Right forelimb (tissue), 1 donor: ENCODE results near the gene CHAT.
A peak's percentile ranks its signal among the peaks of the same experiment; 100 is the strongest.

Experiments
- DNase-seq: peaks from one replicate; pipeline ENCODE4 v3.0.0-alpha.2; 2018

CHAT gene

DNA sequence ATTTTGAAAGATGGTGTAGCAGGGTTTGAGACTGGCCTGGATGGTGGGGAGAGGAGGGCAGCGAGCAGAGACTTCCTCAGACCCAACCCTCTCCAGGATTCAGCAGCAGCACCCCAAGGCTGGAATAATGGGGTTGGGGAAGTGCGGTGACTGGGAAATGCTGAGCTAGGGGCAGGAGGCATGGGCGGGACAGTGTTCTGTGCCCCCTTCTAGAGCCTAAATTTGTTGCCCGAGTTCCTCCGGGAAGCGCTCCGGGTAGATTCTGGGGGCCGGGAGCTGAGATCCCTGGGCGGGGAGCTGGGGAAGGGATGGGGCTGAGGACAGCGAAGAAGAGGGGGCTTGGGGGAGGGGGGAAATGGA is at the start of gene CHAT:
Gene CHAT (plus strand): TSS at position 156 of the 360 bp plus-strand sequence. CDS start 153 bp downstream, at position 309.
- DNase-seq = no peak

DNA sequence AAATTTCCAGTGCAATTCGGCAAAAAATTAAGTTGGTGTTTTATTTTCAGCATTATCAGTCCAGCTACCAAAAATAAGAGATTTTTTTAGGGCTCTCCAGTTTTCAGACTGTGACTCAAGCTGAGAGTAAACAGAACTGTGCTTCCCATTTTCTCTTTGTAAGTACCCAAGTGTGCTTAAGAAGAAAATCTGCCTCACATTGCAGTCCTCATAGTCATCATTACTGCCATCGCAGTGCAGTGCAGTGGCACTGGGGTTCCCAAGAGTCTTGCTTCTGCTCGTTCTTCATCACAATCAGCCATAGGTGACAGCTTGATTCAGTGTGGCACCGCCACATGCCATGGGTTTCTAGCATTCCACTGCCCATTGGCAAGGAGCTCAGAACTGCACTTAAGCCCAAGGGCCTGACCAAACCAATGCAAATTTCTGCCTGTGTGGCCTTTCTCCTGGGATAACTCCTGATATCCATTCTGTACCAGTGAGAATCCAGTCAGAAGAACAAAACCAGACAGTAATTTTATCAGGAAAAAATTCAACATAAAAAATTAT is 49.3 kb upstream of the CHAT start:
- DNase-seq = no peak

DNA sequence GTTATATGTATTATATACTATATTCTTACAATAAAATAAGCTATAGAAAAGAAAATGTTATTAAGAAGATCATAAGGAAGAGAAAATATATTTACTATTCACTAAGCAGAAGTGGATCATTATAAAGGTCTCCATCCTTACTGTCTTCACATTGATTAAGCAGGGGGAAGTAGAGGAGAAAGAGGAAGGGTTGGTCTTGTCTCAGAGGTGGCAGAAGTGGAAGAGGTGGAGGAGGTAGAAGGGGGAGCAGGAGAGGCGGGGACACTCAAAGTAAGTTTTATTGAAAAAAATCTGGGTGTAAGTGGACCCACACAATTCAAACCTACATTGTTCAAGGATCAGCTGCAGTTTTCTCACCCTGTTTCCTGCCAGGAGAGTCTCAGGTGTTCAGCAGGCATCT is 46.0 kb upstream of the CHAT start:
- no peak for DNase-seq

DNA sequence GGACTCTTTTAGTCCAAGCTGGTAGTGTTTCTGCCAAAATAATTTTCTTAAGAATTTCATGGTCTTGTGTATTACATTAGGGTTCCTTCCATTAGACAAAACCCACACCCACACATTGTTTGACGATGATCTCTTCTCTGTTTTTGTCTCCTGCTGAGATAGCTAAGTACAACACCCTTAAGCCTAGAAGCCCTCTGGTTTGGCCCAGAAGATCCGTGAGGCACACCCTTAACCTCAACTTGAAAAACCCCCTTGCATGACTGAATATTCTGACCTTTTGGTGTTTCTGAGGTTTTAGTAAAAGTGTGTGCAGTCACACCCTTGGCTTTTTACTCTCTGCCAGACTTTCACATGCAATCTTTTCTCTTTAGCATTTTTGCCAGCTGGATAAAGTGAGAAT is 45.6 kb upstream of the CHAT start:
- DNase-seq = no peak

DNA sequence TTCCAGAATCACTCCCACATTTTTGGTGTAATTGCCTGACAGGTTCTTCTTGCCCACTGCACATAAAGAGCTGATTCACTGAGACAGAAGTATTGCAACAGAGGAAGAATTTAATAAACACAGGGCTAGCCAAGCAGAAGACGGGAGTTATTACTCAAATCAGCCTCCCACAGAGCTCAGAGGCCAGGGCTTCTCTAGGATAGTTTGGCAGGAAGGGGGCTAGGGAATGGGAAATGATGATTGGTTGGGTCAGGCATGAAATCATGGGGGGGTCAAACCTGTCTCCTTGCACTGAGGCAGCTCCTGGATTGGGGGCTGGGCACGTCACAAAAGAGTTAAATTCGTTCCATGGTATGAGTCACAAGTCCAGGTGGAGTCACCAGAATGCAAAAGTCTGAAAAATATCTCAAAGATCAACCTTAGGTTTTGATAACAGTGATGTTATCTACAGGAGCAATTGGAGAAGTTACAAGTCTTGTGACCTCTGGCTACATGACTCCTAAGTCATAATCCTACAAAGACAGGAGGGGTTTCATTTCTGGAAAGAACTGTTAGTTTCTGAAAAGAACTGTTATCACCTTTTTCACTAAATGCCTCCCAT is 44.7 kb upstream of the CHAT start:
- no peak for DNase-seq

DNA sequence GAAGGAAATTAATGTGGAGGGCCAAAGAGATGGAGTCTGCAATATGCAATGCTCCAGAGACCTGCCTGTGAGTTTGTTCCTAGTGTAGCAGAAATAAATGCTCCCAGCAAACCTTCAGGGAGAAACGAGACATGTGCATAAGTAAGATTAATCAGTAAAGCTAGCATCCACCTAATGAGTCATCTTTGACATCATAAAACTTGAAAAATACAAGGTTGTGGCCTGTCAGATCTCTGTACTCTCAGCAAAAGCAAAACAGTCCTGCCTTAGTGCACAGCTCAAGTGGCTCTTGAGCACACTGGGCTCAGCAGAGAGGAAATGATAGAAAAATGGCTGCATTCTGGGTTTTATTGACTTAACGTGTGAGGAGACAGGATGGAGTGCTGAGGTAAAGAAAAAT is 42.4 kb upstream of the CHAT start:
- DNase-seq = no peak

DNA sequence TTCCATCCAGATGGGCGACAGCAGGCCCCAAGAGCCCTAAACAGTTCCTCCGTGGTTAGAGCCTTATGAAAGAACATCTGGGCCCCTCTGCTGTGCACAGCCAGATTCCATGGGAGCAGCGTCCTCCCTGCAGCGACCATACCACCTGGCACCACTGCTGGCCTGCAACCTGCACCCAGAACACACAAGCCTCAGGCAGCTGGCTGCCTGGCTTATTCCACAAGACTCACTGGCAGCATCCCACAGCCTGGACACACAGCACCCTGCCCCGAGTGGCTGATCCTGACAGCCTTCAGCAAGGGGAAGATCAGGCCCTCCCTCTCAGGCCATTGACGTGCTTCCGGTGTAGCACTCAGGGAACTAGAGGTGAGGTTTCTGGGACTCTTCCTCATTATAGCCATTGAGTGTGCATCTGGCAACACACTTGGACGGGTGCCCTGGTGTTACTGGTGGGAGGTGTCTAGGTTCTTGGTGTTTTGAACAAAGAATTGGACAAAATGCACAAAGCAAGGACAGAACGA is 41.2 kb upstream of the CHAT start:
- DNase-seq = no peak

DNA sequence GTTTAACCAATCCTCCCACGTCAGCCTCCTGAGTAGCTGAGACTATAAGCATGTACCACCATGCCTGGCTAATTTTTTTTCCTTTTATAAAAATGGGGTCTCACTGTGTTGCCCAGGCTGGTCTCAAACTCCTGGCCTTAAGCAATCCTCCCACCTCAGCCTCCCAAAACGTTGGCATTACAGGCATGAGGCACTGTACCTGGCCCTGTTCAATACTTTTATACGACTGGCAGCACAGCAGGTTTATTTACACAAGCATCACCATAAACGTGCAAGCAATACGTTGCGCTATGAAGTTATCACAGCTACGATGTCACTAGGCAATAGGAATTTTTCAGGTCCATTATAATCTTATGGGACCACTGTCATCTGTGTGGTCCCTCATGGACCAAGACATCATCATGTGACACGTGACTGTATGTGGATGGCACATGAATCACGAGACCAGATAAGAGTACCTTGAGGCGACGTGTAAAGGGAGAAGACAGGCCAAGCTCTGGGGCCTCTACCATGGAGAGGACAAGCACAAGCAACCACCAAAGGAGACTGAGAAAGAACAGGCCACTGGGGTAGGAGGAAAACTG is 38.3 kb upstream of the CHAT start:
- no peak for DNase-seq

DNA sequence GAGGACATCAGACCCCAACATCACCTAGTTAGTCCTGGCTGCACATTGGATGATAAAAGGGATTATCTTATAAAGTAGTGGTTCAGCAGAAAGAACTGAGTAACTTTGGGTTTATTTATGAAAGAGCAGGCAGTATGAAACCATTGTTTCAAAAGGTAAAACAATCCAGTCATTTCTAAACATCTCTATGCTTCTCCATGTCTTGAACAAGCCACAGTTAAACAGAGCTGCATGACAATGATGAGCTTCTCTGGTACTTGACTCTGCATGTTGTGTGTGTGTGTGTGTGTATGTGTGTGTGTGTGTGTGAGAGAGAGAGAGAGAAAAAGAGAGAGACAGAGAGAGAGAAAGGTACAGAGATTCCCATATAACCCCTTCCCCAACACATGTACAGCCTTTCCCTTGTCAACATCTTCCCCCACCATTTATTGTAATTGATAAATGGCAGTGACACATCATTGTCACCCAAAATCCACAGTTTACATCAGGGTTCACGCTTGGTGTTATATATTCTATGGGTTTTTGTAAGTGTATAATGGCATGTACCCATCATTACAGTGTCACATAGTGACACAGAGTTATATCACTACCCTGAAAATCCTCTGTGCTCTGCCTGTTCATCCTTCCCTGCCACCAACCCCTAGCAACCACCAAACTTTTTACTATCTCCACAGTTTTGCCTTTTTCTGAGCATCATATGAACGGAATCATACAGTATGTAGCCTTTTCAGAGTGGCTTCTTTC is 36.5 kb upstream of the CHAT start:
- no peak for DNase-seq

DNA sequence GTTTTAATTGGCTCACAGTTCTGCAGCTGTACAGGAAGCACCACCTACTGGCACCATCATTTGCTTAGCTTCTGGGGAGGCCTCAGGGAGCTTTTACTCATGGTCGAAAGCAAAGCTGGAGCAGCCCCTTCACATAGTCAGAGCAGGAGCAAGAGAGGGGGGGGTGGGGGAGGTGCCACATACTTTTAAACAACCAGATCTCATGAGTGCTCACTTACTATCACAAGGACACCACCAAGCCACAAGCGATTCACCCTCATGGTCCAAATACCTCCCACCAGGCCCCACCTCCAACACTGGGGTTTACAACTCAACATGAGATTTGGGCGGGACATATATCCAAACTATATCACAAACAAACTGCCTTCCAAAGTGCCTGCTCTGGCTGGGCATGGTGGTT is 35.4 kb upstream of the CHAT start:
- no peak for DNase-seq

DNA sequence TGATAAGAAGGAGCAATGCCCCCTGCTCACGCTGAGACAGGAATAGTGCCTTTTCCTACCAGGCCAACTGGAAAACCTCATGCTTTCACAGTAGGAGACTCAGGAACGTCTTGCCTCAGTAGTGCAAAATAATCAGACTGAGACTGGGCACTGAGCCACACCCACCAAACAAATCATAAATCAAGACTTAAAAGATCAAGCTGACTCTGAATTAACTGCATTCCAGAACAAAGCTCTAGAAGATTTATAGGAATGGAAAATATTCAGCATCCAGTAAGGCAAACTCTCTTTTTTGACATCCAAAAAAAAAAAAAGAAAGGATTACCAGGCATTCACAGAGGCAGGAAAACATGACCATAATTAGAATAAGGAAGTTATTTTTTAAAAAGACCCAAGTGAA is 34.2 kb upstream of the CHAT start:
- no peak for DNase-seq

DNA sequence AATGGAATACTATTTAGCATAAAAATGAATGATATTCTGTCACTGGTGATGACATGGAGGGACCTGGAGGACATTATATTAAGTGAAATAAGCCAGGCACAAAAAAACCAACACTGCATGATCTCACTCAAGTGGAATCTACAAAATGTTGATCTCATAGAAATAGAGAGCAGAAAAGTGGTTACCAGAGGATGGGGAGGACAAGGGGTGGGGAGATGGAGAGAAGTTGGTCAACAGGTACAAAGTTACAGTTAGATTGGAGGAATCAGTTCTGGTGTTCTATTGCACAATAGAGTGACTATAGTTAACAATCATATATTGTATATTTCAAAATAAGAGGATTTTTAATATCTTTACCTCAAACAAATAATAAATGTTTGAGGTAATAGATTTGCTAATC is 28.4 kb upstream of the CHAT start:
- DNase-seq = no peak

DNA sequence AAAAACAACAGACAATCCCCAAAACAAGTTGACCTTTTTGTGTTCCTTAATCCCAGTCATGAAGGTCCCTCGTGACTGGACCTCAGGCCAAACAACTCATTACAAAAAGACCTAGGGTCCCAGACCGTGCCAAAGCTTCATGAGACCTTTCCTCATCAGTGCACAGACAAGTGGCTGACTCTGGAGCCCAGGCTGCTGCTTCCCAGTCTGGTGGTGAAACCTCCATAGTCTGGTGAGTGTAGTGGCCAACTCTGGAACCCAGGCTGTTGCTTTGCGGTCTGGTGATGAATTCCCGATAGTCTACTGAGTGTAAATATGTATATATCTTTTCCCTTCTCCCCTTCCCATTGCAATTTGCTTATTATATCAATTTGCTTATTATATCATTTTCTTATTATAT is 25.9 kb upstream of the CHAT start:
- no peak for DNase-seq

DNA sequence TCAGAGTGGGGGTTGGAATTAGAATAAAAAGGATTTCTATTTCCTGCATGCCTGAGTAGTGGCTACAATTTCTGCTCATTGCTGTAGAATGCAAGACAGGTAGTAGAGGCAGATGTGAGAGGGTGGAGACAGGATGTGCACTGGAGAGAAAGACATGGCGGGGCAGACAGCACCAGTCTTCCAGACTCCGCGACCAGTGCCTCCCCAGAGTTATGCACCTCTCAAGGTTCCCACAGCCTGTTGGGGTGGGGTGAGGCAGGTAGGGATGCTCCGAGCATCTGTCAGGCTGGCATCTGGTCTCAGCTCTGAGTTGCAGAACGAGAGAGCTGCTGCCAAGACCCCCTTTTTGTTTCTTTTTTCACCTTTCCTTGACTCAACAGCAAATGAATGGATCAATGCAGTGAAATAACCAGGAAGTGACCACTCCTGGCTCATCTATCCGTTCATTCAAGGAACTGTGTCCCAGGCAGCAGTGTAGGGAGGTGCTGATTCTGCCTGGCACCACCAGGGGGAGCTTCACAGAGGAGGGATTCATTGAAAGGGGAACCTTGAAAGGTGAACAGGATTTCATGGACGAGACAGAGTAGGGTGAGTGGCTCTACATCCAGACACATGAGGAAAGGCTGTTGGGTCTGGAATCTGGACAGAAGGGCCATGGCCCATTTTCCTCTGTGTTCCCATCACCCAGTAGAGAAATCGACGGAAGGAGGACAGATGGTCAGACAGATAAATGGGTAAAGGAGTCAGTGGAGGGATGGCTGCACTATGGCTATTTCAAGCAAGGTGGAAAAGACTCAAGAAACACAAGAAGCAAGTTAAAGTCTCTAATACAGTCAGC is 20.9 kb upstream of the CHAT start:
- DNase-seq = peak; percentile 66

DNA sequence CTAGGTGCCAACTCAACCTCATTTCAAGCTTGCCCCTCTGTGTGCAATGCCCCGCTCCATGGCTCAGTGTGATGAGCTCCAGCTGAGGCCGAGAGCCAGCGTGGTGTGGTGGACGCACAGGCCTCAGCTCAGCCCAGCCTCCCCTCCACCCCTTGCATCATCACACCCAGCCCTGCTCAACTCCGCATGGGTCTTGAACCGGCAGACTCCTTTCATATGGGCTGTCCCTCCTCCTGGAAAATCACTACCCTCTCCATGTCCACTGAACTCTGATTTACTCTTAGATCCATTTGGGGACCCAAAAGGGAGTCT is 20.3 kb upstream of the CHAT start:
- DNase-seq = no peak

DNA sequence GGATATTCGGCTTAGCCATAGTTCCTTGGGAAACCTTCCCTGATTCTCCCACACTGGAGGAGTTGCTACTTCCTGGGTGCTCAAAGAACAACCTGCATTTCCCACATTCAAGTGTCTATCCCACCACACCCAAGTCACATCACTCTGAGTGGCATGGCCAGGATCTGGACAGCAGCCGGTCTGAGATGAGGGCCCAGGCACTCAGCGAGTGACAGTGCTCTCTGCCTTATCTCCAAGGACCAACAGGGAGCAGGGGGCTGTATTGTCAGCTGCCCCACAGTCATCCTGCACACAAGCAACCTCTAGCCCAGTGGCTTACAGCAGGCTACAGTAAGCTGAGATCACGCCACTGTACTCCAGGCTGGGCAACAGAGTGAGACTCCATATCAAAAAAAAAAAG is 19.8 kb upstream of the CHAT start:
- DNase-seq = no peak

DNA sequence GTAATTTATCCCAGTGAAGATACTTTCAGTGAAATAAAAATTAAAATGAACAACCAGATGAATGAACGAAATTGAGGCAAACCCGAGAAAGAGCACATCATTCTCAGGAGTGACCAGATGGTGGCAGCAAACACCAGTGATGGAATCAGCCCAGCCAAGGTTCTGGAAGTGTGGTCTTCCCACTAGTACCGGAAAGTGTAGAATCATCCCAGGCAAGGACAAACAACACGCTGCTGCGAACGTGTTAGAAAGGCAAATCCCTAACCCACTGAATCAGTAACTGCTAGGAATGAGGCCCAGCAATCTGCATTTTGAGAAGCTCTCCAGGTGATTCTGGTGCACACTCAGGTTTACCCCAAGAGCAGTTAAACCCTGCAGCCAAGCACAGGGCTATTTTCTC is 19.2 kb upstream of the CHAT start:
- DNase-seq = peak; percentile 73

DNA sequence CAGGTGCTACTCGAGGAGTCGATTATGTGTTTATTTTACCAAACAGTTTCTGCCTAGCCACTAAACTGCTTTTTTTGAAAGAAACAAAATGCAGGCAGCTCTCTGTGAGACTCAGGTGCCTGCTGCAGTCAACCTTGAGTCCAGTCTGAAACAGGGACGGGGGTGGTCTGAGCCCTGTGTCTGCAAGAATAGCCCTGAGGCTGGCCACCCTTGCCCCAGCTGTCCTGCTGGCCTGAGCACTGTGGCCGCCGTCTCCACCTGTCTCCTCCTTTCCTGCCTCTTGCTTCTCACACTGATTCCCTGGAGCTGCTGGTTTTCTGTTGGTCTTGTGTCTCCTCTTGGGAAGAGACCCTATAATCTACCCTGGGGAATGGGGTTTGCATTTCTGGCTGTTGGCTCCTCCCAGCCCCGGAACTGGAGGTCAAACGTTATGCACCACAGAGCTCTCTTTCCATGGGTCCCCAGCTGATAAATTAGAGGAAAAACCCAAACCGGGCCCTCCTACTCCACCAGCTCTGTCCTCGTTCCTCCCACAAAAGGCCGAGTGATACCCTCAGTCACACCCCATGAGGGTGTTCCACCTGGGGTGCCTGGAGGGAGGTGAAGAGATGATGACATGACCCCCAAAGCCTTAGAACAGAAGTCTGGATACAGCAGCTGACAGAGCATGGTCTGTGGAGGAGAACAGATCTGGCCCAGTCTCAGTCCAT is 18.7 kb upstream of the CHAT start:
- no peak for DNase-seq

DNA sequence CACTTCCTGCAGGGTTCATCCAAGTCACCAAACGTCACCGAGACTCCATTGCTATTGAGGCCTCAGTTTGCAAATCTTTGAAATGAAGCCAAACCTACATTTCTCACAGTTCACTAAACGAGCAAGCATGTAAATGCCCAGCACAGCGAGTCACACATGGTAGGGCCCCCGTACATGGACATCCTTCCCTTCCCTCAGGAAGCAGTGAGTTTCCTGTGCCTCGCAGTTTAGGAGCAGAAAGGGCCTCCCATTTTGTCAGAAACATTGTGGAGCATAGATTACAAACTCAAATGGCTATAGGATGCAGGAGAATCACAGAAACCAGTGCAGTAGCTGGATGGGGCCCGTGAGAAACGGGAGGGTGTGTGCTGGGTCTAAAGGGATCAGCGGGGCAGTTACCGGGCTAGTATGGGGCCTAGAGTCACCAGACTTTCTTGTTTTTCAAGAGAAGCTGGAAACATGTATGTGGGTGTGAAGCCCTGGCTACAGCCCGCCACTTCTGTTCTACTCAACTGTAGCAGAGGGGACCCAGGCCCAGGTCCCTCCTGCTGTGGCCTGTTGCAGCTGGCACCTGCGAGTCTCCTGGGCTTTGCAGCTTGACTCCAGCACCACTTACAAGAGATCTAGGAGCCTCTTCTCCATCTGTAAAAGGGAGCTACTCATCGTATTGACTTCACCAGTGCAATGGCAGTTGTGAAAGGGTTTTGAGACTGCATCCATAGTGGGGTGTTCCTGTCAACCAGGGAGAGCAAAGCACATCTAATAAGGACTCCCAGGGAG is 17.9 kb upstream of the CHAT start:
- DNase-seq = no peak

DNA sequence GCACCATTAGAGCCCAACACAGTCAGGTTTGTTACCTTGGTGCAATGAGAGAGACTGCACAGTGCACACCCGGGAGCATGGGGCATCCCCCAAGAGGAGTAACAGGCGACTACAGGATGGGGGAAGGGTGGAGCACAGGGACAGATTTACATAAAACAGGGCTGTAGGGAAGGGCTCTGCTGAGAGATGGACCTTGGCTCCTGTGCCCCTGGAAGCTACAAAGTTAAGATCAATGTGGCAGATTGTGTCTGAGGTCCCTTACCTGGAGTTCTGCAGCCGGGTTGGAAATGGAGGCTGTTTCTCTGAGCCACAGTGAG is 17.4 kb upstream of the CHAT start:
- no peak for DNase-seq

DNA sequence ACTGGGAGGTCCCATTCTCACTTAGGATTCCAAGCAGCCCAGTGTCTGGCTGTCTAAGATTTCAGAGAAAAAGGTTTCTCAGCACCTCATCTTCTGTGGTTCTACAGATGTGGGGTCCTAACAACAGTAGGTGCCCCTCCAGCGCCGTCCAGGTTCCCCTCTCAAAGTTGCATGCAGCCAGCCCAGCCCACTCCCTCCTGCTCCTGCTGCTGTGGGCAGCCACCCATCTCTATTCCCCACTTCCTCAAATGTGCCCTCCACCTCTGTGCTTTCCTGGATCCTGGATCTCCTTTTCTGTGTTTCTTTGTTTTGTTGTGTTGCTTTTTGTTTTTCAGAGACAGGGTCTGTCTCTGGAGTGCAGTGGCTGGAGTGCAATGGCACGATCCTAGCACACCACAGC is 17.0 kb upstream of the CHAT start:
- DNase-seq = no peak
